Frontal cortex (tissue), 4 donors: ENCODE data around the gene HSPA1A. TPM values are rescaled to one million over a fixed set of nuclear protein-coding genes. Genes with fewer than 3 reads are reported as not detected.
"Not testable (repeated sequence)": the region's sequence is repeated elsewhere in the genome, so short reads cannot be mapped to it uniquely, and the experiment has no call there.

Experiments used
- DNase-seq, 2 donors: peaks; one replicate each; pipeline ENCODE4 v3.0.0; 2012; ENCODE audit warnings: low spot score in 2 of 2
- FAIRE-seq: peaks from 2 replicates; lab custom pipeline; 2012; peaks lifted over from hg19 to GRCh38; lab: Jason Lieb, UNC
- total RNA-seq: library from RNA; depleted of rRNA; stranded (reverse); fragments of >200 nt; gene quantifications from one replicate; pipeline ENCODE4 v1.2.3, GENCODE V29; 2014
- donor health status: control.
- donor health status: control.
- donor health status: control.

Gene HSPA1A
- total RNA-seq, 1 donor from 2014 or later, result 111 TPM

GRCh38 chr6:31830886-31831335, 15.6 kb downstream of the HSPA1A start:
- FAIRE-seq, result no peak
- DNase-seq, result no peak

GRCh38 chr6:31831350-31832215, 16.2 kb downstream of the HSPA1A start:
- no peak for DNase-seq

DNA sequence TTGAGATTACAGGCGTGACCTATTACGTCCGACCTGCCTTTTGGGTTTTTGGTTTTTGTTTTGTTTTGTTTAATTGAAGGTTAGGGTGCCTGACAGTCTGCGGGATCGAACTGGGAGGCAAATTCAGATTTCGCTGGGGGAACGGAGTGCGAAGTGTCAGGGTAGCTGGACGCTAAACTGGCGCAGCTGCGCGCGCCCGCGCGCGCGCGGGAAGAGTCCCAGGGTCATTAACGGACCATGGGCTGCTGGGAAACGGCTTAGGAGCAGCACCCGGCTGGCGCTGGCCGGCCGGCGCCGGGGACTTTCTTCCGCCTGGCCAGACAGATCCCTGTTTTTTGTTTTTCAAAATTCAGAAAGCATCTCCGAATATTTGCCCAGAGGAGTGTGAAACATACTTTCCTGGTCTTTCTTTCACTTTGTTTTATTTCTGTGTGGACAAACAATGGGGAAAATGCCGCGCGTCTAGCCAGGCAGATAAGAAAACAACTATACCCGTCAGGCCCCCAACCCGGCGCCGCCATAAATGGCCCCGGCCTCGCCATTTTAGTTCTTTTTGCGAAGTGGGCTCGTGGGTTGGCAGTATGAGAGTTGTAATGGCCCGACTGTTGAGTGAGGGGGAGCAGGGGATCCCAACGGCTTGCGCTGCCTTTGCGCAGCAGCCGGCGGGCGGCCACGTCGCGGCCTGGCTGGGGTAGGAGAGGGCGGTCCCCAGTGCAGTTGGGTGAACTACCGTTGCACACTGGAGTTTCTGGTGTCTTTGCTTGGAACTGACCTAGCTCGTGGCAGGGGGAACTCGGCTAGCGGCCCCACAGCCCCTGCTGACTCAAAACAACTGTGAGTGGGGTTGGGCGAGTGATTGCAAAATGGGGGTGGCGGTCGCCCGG, 19.3 kb downstream of the HSPA1A start:
- FAIRE-seq (no peak), DNase-seq (peak; percentile 76 to 81)

More at GRCh38 chr6:31831350-31832215, 16.2 kb downstream of the HSPA1A start:
- FAIRE-seq, result no peak

GRCh38 chr6:31836047-31836473, 20.7 kb downstream of the HSPA1A start:
- no peak for FAIRE-seq
- no peak for DNase-seq

GRCh38 chr6:31836474-31837368, 21.4 kb downstream of the HSPA1A start:
- DNase-seq, result no peak
- FAIRE-seq, result no peak

DNA sequence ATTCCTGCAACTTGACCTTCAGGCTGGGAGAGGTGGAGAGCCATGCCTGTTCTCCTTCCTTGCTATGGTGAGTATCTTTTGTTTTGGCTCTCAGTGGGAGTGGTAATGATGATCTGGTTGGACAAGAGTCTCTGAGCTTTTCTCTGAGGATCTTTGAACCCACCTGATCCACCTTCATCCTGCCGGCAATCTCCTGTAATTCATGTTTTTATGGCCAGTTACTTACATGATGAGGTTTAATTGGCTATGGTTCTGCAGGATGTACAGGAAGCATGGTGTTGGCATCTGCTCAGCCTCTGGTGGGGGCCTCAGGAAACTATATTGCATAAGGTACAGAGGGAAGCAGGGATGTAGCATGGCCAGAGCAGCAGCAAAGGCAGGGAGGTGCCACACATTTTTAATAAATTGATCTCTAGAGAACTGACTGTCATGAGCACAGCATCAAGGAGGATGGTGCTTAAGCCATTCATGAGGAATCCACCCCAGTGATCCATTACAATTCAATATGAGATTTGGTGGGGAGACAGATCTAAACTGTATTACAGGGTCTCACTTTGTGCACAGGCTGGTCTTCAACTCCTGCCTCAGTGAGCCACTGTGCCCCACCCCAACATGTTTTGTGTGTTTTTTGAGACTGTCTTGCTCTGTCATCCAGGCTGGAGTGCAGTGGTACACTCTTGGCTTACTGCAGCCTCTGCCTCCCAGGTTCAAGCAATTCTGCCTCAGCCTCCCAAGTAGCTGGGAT, 22.2 kb downstream of the HSPA1A start:
- DNase-seq (no peak), FAIRE-seq (no peak)

DNA sequence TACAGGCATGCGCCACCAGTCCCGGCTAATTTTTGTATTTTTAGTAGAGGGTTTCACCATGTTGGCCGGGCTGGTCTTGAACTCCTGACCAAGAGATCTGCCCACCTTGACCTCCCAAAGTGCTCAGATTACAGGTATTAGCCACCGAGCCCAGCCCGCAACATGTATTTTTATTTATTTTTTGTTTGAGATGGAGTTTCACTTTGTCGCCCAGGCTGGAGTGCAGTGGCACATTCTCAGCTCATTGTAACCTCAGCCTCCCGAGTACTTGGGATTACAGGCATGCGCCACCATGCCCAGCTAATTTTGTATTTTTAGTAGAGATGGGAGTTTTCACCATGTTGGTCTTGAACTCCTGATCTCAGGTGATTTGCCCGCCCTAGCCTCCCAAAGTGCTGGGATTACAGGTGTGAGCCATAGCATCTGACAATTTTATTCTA, 22.8 kb downstream of the HSPA1A start:
- FAIRE-seq, DNase-seq: not testable (repeated sequence)

DNA sequence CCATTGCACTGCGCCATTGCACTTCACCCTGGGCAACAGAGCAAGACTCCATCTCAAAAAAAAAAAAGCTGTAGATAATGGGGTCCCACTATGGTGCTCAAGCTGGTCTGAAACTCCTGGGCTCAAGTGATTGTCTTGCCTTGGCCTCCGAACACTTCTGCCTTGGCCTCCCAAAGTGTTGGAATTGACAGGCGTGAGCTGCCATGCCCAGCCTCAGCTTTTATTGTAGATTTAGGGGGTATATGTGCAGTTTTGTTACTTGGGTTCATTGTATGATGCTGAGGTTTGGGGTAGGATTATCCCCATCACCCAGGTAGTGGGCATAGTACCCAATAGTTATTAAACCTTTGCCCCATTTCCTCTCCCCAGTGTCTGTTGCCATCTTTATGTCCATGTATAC, 23.6 kb downstream of the HSPA1A start:
- FAIRE-seq (no peak), DNase-seq (no peak)

DNA sequence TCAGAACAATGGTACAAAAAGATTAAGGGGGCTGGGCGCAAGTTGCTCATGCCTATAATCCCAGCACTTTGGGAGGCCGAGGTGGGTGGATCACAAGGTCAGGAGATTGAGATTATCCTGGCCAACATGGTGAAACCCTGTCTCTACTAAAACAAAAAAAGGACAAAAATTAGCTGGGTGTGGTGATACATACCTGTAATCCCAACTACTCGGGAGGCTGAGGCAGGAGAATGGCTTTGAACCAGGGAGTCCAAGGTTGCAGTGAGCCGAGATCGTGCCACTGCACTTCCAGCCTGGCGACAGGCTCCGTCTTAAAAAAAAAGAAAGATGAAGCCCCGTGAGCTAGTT, 24.4 kb downstream of the HSPA1A start:
- not testable (repeated sequence) for DNase-seq, FAIRE-seq

- no peak for DNase-seq
- no peak for FAIRE-seq
Observed at GRCh38 chr6:31842053-31842452, 26.7 kb downstream of the HSPA1A start.

- DNase-seq, result no peak
- FAIRE-seq, result no peak
Observed at GRCh38 chr6:31844507-31844906, 29.2 kb downstream of the HSPA1A start.

- DNase-seq (no peak), FAIRE-seq (no peak)
Observed at GRCh38 chr6:31847276-31847978, 32.1 kb downstream of the HSPA1A start.

- FAIRE-seq (no peak), DNase-seq (no peak)
Observed at GRCh38 chr6:31850765-31851484, 35.6 kb downstream of the HSPA1A start.

- FAIRE-seq (no peak), DNase-seq (no peak)
Observed at GRCh38 chr6:31851485-31851832, 36.1 kb downstream of the HSPA1A start.

DNA sequence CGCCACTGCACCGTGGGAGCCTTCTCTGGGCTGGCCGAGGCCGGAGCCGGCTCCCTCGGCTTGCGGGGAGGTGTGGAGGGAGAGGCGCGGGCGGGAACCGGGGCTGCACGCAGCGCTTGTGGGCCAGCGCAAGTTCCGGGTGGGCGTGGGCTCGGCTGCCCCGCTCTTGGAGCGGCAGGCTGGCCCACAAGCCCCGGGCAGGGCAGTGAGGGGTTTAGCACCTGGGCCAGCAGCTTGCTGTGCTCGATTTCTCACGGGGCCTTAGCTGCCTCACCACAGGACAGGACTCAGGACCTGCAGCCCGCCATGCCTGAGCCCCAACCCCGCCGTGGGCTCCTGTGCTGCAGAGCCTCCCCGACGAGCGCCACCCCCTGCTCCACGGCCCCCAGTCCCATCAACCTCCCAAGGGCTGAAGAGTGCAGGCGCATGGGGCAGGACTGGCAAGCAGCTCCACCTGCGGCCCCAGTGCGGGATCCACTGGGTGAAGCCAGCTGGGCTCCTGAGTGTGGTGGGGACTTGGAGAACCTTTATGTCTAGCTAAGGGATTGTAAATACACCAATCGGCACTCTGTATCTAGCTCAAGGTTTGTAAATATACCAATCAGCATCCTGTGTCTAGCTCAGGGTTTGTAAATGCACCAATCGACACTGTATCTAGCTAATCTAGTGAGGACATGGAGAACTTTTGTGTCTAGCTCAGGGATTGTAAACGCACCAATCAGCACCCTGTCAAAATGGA, 36.8 kb downstream of the HSPA1A start:
- not testable (repeated sequence) for DNase-seq, FAIRE-seq

DNA sequence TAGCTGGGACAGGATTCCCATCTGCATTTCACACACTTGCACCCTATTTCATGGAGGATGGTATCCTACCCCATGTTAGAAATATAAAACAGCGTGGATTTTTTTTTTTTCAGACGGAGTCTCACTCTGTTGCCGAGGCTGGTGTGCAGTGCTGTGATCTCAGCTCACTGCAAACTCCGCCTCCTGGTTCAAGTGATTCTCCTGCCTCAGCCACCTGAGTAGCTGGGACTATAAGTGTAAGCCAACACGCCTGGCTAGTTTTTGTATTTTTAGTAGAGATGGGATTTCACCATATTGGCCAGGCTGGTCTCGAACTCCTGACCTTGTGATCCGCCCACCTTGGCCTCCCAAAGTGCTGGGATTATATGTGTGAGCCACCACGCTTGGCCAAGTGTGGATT, 42.4 kb downstream of the HSPA1A start:
- FAIRE-seq, DNase-seq: not testable (repeated sequence)

DNA sequence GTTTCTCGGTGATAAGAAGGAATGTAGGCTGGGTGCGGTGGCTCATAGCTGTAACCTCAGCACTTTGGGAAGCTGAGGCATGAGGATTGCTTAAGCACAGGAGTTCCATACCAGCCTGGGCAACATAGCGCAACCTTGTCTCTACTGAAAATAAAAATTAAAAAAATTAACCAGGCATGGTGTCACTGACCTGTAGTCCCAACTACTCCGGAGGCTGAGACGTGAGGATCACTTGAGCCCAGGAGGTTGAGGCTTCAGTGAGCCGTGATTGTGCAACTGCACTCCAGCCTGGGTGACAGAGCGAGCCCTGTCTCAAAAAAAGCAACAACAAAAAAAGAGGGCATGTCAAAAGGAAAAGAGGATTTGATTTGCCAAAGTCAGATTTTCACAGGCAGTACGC, 43.4 kb downstream of the HSPA1A start:
- DNase-seq, result no peak
- no peak for FAIRE-seq
